Colon (tissue), 2 donors: Measurements from ENCODE around the gene C1QTNF4.
"Not testable (repeated sequence)": the region's sequence is repeated elsewhere in the genome, so short reads cannot be mapped to it uniquely, and the experiment has no call there.

ENCODE experiments used
- FAIRE-seq: peaks from 2 replicates; lab custom pipeline; 2012; peaks lifted over from hg19 to GRCh38; lab: Jason Lieb, UNC
- donor health status: control.
- donor health status: control.

C1QTNF4 gene

GRCh38 chr11:47593934-47594855 is at the start of gene C1QTNF4:
C1QTNF4 (minus strand) TSS chr11:47594411; CDS start chr11:47590810, 3,601 bp downstream.
- FAIRE-seq = no peak

DNA sequence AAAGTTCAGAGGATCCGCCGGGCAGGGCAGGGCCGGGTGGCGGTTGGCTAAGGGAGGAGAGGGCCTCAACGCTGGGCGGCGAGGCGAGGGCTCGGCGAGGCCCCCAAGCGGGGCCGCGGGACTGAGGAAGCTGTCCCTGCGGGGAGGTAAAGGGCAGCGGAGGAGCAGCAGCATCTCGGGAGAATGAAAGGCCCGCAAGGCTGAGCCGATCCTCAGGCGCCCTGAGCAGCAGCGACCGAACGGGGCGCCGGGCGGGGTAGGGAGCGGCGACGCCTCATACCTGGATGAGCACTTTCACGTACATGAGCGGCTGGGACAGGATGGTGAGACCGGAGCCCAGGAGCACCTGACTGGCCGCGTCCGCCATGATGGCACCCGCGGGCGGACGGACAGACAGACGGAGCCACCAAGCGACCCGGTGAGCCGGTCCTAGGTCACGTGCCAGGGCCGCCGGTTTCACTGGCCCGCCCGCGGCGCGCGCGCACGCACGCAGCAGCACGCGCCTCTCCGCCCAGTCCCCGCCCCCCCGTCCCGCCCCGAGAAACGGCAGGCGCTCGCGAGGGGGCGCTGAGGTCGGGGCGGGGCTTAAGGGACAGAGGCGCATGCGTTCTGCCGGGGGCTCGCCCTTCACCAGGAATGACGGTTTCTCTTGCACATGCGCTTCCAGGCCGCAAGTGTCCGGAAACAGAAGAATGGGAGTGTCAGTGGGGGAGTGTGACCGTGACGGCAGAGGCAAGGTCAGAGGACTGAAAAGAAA is 48.1 kb upstream of the C1QTNF4 start, which contains the start of gene MTCH2:
MTCH2 (minus strand) TSS at position 461 of the 757 bp plus-strand sequence; CDS start at position 367, 94 bp downstream.
- FAIRE-seq = no peak

GRCh38 chr11:47641600-47642098 is 47.4 kb upstream of the C1QTNF4 start:
- FAIRE-seq = no peak

- not testable (repeated sequence) for FAIRE-seq
Observed at GRCh38 chr11:47640506-47640905, 46.3 kb upstream of the C1QTNF4 start.

GRCh38 chr11:47636331-47636730 is 42.1 kb upstream of the C1QTNF4 start:
- FAIRE-seq = not testable (repeated sequence)

GRCh38 chr11:47631473-47631872 is 37.3 kb upstream of the C1QTNF4 start:
- no peak for FAIRE-seq

DNA sequence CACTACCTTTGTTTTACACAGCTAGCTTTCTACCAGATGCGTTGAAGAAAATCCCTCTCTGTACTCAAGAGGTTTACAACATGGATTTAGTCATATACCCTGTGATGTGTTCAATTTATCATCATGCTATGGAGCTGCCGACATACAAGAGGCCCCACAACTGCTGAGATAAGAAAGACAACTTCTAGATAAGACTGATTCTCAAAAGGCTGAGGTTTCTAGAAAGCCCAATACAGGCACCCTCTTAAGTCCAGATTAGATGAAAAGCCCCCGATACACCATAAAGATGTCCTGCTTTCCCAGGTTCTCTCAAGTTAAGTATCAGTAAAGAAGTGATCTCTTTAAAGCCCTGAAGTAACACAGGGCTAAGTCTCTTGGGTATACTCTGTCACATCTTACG is 33.8 kb upstream of the C1QTNF4 start:
- FAIRE-seq = no peak

- no peak for FAIRE-seq
Observed at GRCh38 chr11:47626234-47626633, 32.0 kb upstream of the C1QTNF4 start.

DNA sequence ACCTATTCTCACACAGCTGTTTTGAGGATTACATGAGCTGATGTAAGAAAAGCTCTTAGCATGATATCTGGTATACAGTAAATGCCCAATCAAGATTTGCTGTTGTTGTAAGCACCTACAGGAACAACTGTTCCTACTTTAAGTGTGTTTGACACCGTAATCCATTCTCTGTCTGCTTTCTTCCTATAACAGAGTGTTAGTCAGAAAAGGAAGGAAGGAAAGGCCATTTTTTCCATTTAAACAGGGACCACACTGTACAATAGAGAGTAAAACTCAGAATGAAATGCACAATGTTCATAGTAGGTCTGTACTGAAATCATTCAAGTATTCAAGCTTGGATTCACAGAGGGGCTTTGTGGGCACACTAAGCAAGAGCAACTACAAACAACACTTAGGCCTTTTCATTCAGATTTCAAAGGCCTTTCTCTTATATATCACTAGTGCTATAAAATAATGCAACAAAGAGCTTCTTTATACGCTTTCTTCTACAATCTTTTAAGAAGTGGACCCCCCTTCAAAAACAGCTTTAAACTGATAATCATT is 26.7 kb upstream of the C1QTNF4 start:
- no peak for FAIRE-seq

- no peak for FAIRE-seq
Observed at GRCh38 chr11:47617417-47617809, 23.2 kb upstream of the C1QTNF4 start.

DNA sequence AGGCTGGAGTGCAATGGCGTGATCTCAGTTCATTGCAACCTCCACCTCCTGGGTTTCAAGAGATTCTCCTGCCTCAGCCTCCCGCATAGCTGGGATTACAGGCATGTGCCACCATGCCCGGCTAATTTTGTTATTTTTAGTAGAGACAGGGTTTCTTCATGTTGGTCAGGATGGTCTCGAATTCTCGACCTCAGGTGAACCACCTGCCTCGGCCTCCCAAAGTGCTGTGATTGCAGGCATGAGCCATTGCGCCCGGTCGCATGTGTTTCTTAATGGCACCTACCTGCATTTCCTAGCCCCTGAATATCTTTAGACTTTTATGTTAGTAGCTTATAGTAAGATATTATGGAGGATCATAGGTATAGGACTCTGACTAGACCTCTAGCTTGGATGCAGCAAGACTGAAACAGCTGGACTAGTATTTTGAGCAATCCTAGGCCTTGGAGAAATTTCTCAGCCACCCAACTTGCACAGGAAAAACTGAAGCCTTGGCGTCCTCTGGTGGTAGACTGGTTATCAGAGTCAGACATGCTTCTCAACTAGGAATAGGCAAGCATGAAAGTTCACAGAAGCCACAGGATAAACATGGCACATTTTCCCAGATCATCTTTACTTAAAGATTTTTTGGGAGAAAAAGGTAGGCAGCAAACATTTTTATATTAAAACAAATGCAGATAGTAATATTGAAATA is 22.7 kb upstream of the C1QTNF4 start:
- FAIRE-seq = no peak

GRCh38 chr11:47615249-47615648 is 21.0 kb upstream of the C1QTNF4 start:
- FAIRE-seq = no peak

GRCh38 chr11:47611348-47611794 is 17.2 kb upstream of the C1QTNF4 start:
- FAIRE-seq = no peak

- FAIRE-seq = no peak
Observed at GRCh38 chr11:47609675-47610074, 15.5 kb upstream of the C1QTNF4 start.

- FAIRE-seq = no peak
Observed at GRCh38 chr11:47607380-47607779, 13.2 kb upstream of the C1QTNF4 start.

GRCh38 chr11:47606731-47607130 is 12.5 kb upstream of the C1QTNF4 start:
- FAIRE-seq = no peak

GRCh38 chr11:47605921-47606320 is 11.7 kb upstream of the C1QTNF4 start:
- FAIRE-seq = no peak

DNA sequence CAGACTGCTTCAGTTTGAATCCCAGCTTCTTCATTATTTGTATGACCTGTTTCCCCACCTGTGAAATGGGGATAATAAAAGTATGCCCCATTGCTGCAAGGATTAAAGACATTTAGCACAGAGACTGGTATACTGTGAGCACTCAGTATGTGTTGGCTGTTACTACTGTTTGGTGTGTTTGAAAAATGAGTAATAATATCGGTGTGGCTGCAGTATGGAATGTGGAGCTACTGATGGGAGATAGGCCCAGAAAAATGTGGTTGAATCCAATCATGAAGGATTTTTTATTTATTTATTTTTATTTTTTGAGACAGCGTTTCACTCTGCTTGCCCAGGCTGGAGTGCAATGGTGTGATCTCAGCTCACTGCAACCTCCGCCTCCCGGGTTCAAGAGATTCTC is 9.1 kb upstream of the C1QTNF4 start:
- no peak for FAIRE-seq

GRCh38 chr11:47599902-47600301 is 5.7 kb upstream of the C1QTNF4 start:
- FAIRE-seq = no peak

DNA sequence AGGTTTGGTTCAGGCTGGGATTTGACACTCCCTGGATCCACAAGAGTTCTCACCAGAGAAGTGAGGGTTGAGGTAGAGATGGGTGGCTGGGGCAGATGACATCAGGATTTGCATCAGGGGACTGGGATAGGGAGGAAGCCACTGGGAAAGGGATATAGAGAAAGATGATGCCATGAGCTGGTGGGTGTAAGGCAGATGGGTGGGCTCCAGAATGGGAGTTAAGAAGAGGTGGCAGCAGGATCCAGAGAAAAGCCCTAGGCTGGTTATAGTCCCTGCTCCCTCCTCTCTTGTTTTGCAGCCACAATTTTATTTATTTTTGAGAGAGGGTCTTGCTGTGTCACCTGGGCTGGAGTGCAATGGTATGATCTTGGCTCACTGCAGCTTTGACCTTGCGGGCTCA is 1.8 kb upstream of the C1QTNF4 start:
- FAIRE-seq = no peak

- FAIRE-seq = no peak
Observed at GRCh38 chr11:47595029-47595428, 818 bp upstream of the C1QTNF4 start.

- no peak for FAIRE-seq
Observed at GRCh38 chr11:47593492-47593933, 698 bp downstream of the C1QTNF4 start.
